HCT116 (cell line): ENCODE results near the gene ANAPC4. TPM values are rescaled to one million over a fixed set of nuclear protein-coding genes. Genes with fewer than 3 reads are reported as not detected.

Source experiments
- ATAC-seq: fragments of 200-7000 bp; cut with Tn5 transposase; 2 replicates; pipeline ENCODE4 v1.9.1; 2020; ENCODE audit warnings: mild to moderate bottlenecking, moderate library complexity
- BruUV-seq: library from RNA; stranded (reverse); fragments of 400-500 nt; replicated peaks from 2 replicates; lab custom pipeline; 2021; lab: Mats Ljungman, UMichigan
- CTCF ChIA-PET: fragments of 300-600 bp; sonication (Branson Sonifier 250); formaldehyde crosslinking; loops from one replicate; lab custom pipeline; 2021; ENCODE audit warnings: antibody characterized with exemption; lab: Charles Lee
- POLR2A ChIA-PET: fragments of 300-600, 350-600 bp; sonication (Branson Sonifier 250); formaldehyde crosslinking; loops from one replicate; lab custom pipeline; 2021; ENCODE audit warnings: antibody characterized with exemption; lab: Charles Lee
- RAD21 ChIA-PET, 2 experiments: fragments of 300-600 bp; sonication (Branson Sonifier 250); formaldehyde crosslinking; loops; one replicate each; lab custom pipeline; 2023; ENCODE audit warnings: low total read pairs in 2 of 2; ENCODE audit not compliant: uncharacterized antibody in 2 of 2, unreplicated experiment in 2 of 2, low non-redundant PET in 1 of 2; lab: Charles Lee
- DNase-seq: peaks from one replicate; pipeline ENCODE4 v3.0.0-alpha.2; 2010; ENCODE audit warnings: low read depth, low spot score
- H2AFZ ChIP-seq: fragments of 200-600 bp; shearing (Covaris generic), sonication (generic); 2 replicates; pipeline ENCODE4 v1.6.1; 2017; ENCODE audit warnings: low read depth, mixed run types, mixed read lengths, antibody characterized with exemption, low read length; ENCODE audit not compliant: poor library complexity, severe bottlenecking
- H3K27ac ChIP-seq: 2 replicates; pipeline ENCODE4 v1.5.1; 2012; ENCODE audit warnings: low read depth, low read length
- H3K27me3 ChIP-seq: fragments of 200-600 bp; sonication (generic); 2 replicates; pipeline ENCODE4 v1.6.1; 2016; ENCODE audit warnings: mixed run types, low read length, mixed read lengths; ENCODE audit not compliant: insufficient read depth
- H3K36me3 ChIP-seq, 2 experiments: fragments of 200-500 bp in 1 of 2; fragments of 200-600 bp in 1 of 2; sonication (Bioruptor generic) in 1 of 2; sonication (generic) in 1 of 2; 2 replicates each; pipeline versions ENCODE4 v1.5.1 to v1.6.1; 2014 to 2016; ENCODE audit warnings: low read length in 2 of 2, inconsistent platforms in 1 of 2, mixed read lengths in 1 of 2, mixed run types in 1 of 2; ENCODE audit not compliant: insufficient read depth in 2 of 2, control insufficient read depth in 1 of 2
- H3K4me1 ChIP-seq, 2 experiments: fragments of 200-600 bp in 1 of 2; sonication (generic) in 1 of 2; 2 replicates each; pipeline versions ENCODE4 v1.5.1 to v1.6.1; 2012 to 2017; ENCODE audit warnings: low read length in 2 of 2, inconsistent platforms in 1 of 2, mild to moderate bottlenecking in 1 of 2, mixed read lengths in 1 of 2, mixed run types in 1 of 2, moderate library complexity in 1 of 2; ENCODE audit not compliant: insufficient read depth in 2 of 2, control insufficient read depth in 1 of 2
- H3K4me2 ChIP-seq: fragments of 200-600 bp; sonication (generic); 2 replicates; pipeline ENCODE4 v1.6.1; 2017; ENCODE audit warnings: mixed run types, low read length, mixed read lengths
- H3K4me3 ChIP-seq, 2 experiments: fragments of 200-600 bp in 1 of 2; sonication (generic) in 1 of 2; replicated peaks in 1 of 2; 2 replicates each; pipeline ENCODE4 v1.5.1; 2011 to 2016; ENCODE audit warnings: low read length in 2 of 2, control low read depth in 1 of 2, low read depth in 1 of 2, mild to moderate bottlenecking in 1 of 2, mixed read lengths in 1 of 2, mixed run types in 1 of 2
- H3K79me2 ChIP-seq: fragments of 200-600 bp; sonication (generic); 2 replicates; pipeline ENCODE4 v1.6.1; 2017; ENCODE audit warnings: mild to moderate bottlenecking, mixed run types, low read length, moderate library complexity, mixed read lengths; ENCODE audit not compliant: insufficient read depth
- H3K9ac ChIP-seq: fragments of 200-600 bp; sonication (generic); 2 replicates; pipeline ENCODE4 v1.6.1; 2016; ENCODE audit warnings: low read length, mixed read lengths
- H3K9me2 ChIP-seq: fragments of 200-600 bp; sonication (generic), shearing (Covaris generic); 2 replicates; pipeline ENCODE4 v1.6.1; 2017; ENCODE audit warnings: mixed run types, mild to moderate bottlenecking, moderate library complexity; ENCODE audit not compliant: insufficient read depth
- H3K9me3 ChIP-seq, 2 experiments: fragments of 200-500 bp in 1 of 2; fragments of 200-600 bp in 1 of 2; sonication (Bioruptor generic) in 1 of 2; sonication (generic) in 1 of 2; 2 replicates each; pipeline ENCODE4 v1.6.1; 2014 to 2017; ENCODE audit warnings: low read length in 2 of 2, mixed read lengths in 2 of 2, inconsistent platforms in 1 of 2, low read depth in 1 of 2, mild to moderate bottlenecking in 1 of 2, mixed run types in 1 of 2, moderate library complexity in 1 of 2; ENCODE audit not compliant: control insufficient read depth in 1 of 2, insufficient read depth in 1 of 2
- H4K20me1 ChIP-seq: fragments of 200-600 bp; sonication (generic), shearing (Covaris generic); 2 replicates; pipeline ENCODE4 v1.6.1; 2017; ENCODE audit warnings: mixed run types, mild to moderate bottlenecking, moderate library complexity; ENCODE audit not compliant: insufficient read depth
- CEBPB ChIP-seq: IDR thresholded peaks from 2 replicates; pipeline ENCODE4 v1.6.1; 2012; ENCODE audit warnings: low read depth
- JUND ChIP-seq: IDR thresholded peaks from 2 replicates; pipeline ENCODE4 v1.6.1; 2012
- MAX ChIP-seq: IDR thresholded peaks from 2 replicates; pipeline ENCODE4 v1.6.1; 2012
- RAD21 ChIP-seq: IDR thresholded peaks from 2 replicates; pipeline ENCODE4 v1.6.1; 2012; ENCODE audit warnings: low read depth, mild to moderate bottlenecking
- YY1 ChIP-seq: IDR thresholded peaks from 2 replicates; pipeline ENCODE4 v1.6.1; 2011; ENCODE audit warnings: low read length, low read depth, moderate library complexity, mild to moderate bottlenecking; ENCODE audit not compliant: insufficient replicate concordance; ENCODE audit errors: extremely low read depth
- intact Hi-C: fragments of 100-400 bp; cut with micrococcal nuclease; formaldehyde crosslinking; loops from 2 replicates; pipeline ENCODE4 v1.10.0; 2022
- total RNA-seq: library from RNA; stranded (reverse); gene quantifications from one replicate; pipeline ENCODE4 v1.2.1, GENCODE V29; 2021; ENCODE audit not compliant: unreplicated experiment
- TF ChIP-seq, protein P1 (sequence below): IDR thresholded peaks from 2 replicates; pipeline ENCODE4 v1.6.1; 2012; ENCODE audit warnings: low read depth

Gene ANAPC4
- total RNA-seq, 1 experiment from 2014 or later = 29.2 TPM

GRCh38 chr4:25397305-25397704, 20.2 kb downstream of the ANAPC4 start (continued):
- TF ChIP-seq YY1 = no peak
- no peak for TF ChIP-seq JUND
- no peak for TF ChIP-seq RAD21
- no peak for TF ChIP-seq MAX
- TF ChIP-seq CEBPB = no peak

- Histone ChIP-seq H4K20me1 (no peaks in the 10 kb centered on the region), H3K27me3 (no peaks in the 10 kb centered on the region), H3K27ac (no peak overlapping the region), H3K4me3 (no peak overlapping the region), H3K9me3 (no peaks in the 10 kb centered on the region), H2AFZ (no peak overlapping the region), H3K9me2 (no peaks in the 10 kb centered on the region), H3K4me2 (no peak overlapping the region), H3K79me2 (no peaks in the 10 kb centered on the region), H3K9ac (no peak overlapping the region), H3K4me1 (no peaks in the 10 kb centered on the region), H3K36me3 (peaks cover 27 to 38% of the 10 kb centered on the region in 2 experiments)
- no peak for ATAC-seq
- TF ChIP-seq CEBPB (no peak), MAX (no peak), YY1 (no peak)
- TF ChIP-seq, protein P1, sequence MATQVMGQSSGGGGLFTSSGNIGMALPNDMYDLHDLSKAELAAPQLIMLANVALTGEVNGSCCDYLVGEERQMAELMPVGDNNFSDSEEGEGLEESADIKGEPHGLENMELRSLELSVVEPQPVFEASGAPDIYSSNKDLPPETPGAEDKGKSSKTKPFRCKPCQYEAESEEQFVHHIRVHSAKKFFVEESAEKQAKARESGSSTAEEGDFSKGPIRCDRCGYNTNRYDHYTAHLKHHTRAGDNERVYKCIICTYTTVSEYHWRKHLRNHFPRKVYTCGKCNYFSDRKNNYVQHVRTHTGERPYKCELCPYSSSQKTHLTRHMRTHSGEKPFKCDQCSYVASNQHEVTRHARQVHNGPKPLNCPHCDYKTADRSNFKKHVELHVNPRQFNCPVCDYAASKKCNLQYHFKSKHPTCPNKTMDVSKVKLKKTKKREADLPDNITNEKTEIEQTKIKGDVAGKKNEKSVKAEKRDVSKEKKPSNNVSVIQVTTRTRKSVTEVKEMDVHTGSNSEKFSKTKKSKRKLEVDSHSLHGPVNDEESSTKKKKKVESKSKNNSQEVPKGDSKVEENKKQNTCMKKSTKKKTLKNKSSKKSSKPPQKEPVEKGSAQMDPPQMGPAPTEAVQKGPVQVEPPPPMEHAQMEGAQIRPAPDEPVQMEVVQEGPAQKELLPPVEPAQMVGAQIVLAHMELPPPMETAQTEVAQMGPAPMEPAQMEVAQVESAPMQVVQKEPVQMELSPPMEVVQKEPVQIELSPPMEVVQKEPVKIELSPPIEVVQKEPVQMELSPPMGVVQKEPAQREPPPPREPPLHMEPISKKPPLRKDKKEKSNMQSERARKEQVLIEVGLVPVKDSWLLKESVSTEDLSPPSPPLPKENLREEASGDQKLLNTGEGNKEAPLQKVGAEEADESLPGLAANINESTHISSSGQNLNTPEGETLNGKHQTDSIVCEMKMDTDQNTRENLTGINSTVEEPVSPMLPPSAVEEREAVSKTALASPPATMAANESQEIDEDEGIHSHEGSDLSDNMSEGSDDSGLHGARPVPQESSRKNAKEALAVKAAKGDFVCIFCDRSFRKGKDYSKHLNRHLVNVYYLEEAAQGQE = peak; percentile 31; the same call in 1 of the 2 replicates
- ChIA-PET POLR2A (no interaction called here), RAD21 (no interaction called here), CTCF (no interaction called here)
- BruUV-seq = no TSS peak
- no peak for DNase-seq
- intact Hi-C loops = no loop called here
Measured at GRCh38 chr4:25399510-25399909, 22.4 kb downstream of the ANAPC4 start.
